B cell (primary cell): ENCODE measurements around the gene TCAIM. TPM values are rescaled to one million over a fixed set of nuclear protein-coding genes. Genes with fewer than 3 reads are reported as not detected.

ENCODE experiments used
- ATAC-seq: fragments of 200-7000 bp; cut with Tn5 transposase; one replicate; pipeline ENCODE4 v1.10.0; 2021; ENCODE audit warnings: low read depth, mild to moderate bottlenecking, moderate number of reproducible peaks, moderate library complexity
- CTCF ChIA-PET: fragments of 350-600 bp; sonication (Branson Sonifier 250); formaldehyde crosslinking; loops from one replicate; lab custom pipeline; 2021; ENCODE audit warnings: antibody characterized with exemption, inconsistent platforms; lab: Charles Lee
- POLR2A ChIA-PET: fragments of 350-600 bp; sonication (Branson Sonifier 250); formaldehyde crosslinking; loops from one replicate; lab custom pipeline; 2021; ENCODE audit warnings: antibody characterized with exemption; lab: Charles Lee
- DNase-seq: peaks from one replicate; pipeline ENCODE4 v3.0.0; 2013
- H2AFZ ChIP-seq: 2 replicates; pipeline ENCODE4 v1.6.1; 2012; ENCODE audit warnings: mild to moderate bottlenecking, low read depth, low read length; ENCODE audit not compliant: insufficient read depth, poor library complexity, severe bottlenecking
- H3K27ac ChIP-seq, 2 donors: 1 replicate in 1 of 2; 2 replicates in 1 of 2; pipeline ENCODE4 v1.5.1; 2012 to 2013; ENCODE audit warnings: low read length in 2 of 2, mild to moderate bottlenecking in 2 of 2, moderate library complexity in 1 of 2
- H3K27me3 ChIP-seq, 4 experiments: fragments of 200-600 bp in 1 of 4; sonication (generic) in 1 of 4; replicated peaks in 1 of 4; 1 replicate in 2 of 4; 2 replicates in 2 of 4; pipeline versions ENCODE4 v1.6.1 to v1.7.0; 2013 to 2016; ENCODE audit warnings: low read length in 3 of 4, mild to moderate bottlenecking in 2 of 4, mixed read lengths in 1 of 4, moderate library complexity in 1 of 4; ENCODE audit not compliant: insufficient read depth in 4 of 4, control insufficient read depth in 3 of 4; ENCODE audit errors: control extremely low read depth in 1 of 4
- H3K36me3 ChIP-seq, 2 experiments: replicated peaks in 1 of 2; 1 replicate in 1 of 2; 2 replicates in 1 of 2; pipeline versions ENCODE4 v1.6.1 to v1.7.1; 2013; ENCODE audit warnings: low read length in 1 of 2; ENCODE audit not compliant: insufficient read depth in 2 of 2, control insufficient read depth in 1 of 2; ENCODE audit errors: control extremely low read depth in 1 of 2, extremely low read depth in 1 of 2
- H3K4me1 ChIP-seq, 2 donors: fragments of 200-600 bp in 1 of 2; sonication (generic) in 1 of 2; 1 replicate in 1 of 2; 2 replicates in 1 of 2; pipeline versions ENCODE4 v1.5.1 to v1.6.1; 2013 to 2017; ENCODE audit warnings: low read length in 2 of 2; ENCODE audit not compliant: control insufficient read depth in 2 of 2, insufficient read depth in 2 of 2
- H3K4me2 ChIP-seq: replicated peaks from 2 replicates; pipeline ENCODE3; 2012; ENCODE audit warnings: mild to moderate bottlenecking, low read depth, low read length; ENCODE audit not compliant: poor library complexity, severe bottlenecking
- H3K4me3 ChIP-seq, 5 experiments: fragments of 200-600 bp in 1 of 5; sonication (generic) in 1 of 5; 1 replicate in 3 of 5; 2 replicates in 2 of 5; pipeline versions ENCODE4 v1.5.1 to v1.7.0; 2011 to 2016; ENCODE audit warnings: low read length in 4 of 5, mild to moderate bottlenecking in 4 of 5, low read depth in 2 of 5, control low read depth in 1 of 5, moderate library complexity in 1 of 5; ENCODE audit not compliant: insufficient read depth in 1 of 5; ENCODE audit errors: control extremely low read depth in 1 of 5, extremely low read depth in 1 of 5
- H3K79me2 ChIP-seq: fragments of 200-600 bp; sonication (generic); one replicate; pipeline ENCODE4 v1.6.0; 2016; ENCODE audit warnings: low read length; ENCODE audit not compliant: control insufficient read depth, insufficient read depth
- H3K9ac ChIP-seq: fragments of 200-600 bp; sonication (generic); 2 replicates; pipeline ENCODE4 v1.6.1; 2017; ENCODE audit warnings: mild to moderate bottlenecking, low read length, moderate library complexity
- H3K9me3 ChIP-seq, 3 donors: one replicate each; pipeline versions ENCODE4 v1.6.1 to v1.7.1; 2013; ENCODE audit warnings: low read length in 2 of 3; ENCODE audit not compliant: control insufficient read depth in 2 of 3, insufficient read depth in 1 of 3; ENCODE audit errors: control extremely low read depth in 1 of 3
- H4K20me1 ChIP-seq: 2 replicates; pipeline ENCODE4 v1.6.0; 2012; ENCODE audit warnings: mild to moderate bottlenecking, low read length; ENCODE audit not compliant: insufficient read depth, control insufficient read depth, poor library complexity, severe bottlenecking
- H3K27ac Mint-ChIP-seq: one replicate; pipeline ENCODE4 v1.8.0; 2021; ENCODE audit warnings: mixed read lengths
- H3K27me3 Mint-ChIP-seq: one replicate; pipeline ENCODE4 v1.8.0; 2021; ENCODE audit warnings: mixed read lengths
- H3K4me1 Mint-ChIP-seq: one replicate; pipeline ENCODE4 v1.8.0; 2021; ENCODE audit warnings: mixed read lengths
- H3K4me3 Mint-ChIP-seq: one replicate; pipeline ENCODE4 v1.8.0; 2021; ENCODE audit warnings: mixed read lengths
- H3K9me3 Mint-ChIP-seq: one replicate; pipeline ENCODE4 v1.8.0; 2022; ENCODE audit warnings: mixed read lengths; ENCODE audit not compliant: insufficient read depth
- EZH2 ChIP-seq: IDR thresholded peaks from 2 replicates; pipeline ENCODE4 v1.6.1; 2012; ENCODE audit warnings: borderline replicate concordance, low read depth, mild to moderate bottlenecking, moderate library complexity, low read length; ENCODE audit not compliant: insufficient read depth, poor library complexity, severe bottlenecking
- WGBS: methylation state at CpG from one replicate; pipeline ENCODE4 v1.1.5; 2013; ENCODE audit warnings: missing lambda C conversion rate; ENCODE audit not compliant: insufficient coverage; 5-methylcytosine and 5-hydroxymethylcytosine counted together
- intact Hi-C: fragments of 100-400 bp; cut with micrococcal nuclease; formaldehyde crosslinking; loops from one replicate; pipeline ENCODE4 v1.10.0; 2022
- polyA plus RNA-seq: library from polyadenylated mRNA; depleted of rRNA; stranded (reverse); fragments of >200 nt; gene quantifications from 2 replicates; pipeline ENCODE4 v1.2.3, GENCODE V29; 2012
- total RNA-seq, 2 donors: library from RNA; stranded (reverse); fragments of 120-200 nt in 1 of 2; gene quantifications; 1 replicate in 1 of 2; 2 replicates in 1 of 2; pipeline versions ENCODE4 v1.2.3 to v1.2.4, GENCODE V29; 2013 to 2022
- TF ChIP-seq, protein P1 (sequence below): fragments of 200-600 bp; IDR thresholded peaks from one replicate; pipeline ENCODE4 v1.8.0; 2022; ENCODE audit warnings: antibody characterized with exemption, mild to moderate bottlenecking

TCAIM gene
- total and polyA plus RNA-seq, 2 donors (not counting 1 experiment from before 2014, with no cell fraction given): 4.3 to 15.8 TPM

DNA sequence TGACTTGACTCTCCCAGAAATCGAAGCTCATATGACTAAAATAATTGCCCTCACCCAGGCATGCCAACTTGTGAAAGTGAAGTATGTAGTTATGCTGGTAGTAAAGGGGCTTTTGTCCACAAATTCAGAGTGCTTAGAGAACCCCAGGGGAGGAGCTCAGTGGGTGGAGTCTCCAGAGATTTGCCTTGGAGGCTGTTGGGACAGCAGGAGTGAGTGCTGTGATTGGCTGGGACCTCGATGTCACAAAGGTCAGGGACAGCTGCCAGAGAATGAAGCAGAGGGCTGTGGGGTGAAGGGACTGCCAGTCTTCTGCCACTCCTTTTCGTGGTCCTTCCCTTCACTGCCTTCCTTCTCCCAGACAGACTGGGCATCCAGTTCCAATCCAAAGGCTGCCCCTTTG lies 89.1 kb downstream of the TCAIM start:
- Mint-ChIP-seq H3K9me3 (no peaks in the 10 kb centered on the region), H3K4me3 (no peak overlapping the region), H3K4me1 (no peaks in the 10 kb centered on the region), H3K27me3 (peaks cover 6% of the 10 kb centered on the region), H3K27ac (no peak overlapping the region)
- intact Hi-C loops: no loop called here
- 86% methylated on average over 2 of the region's 3 CpGs for WGBS
- Histone ChIP-seq H3K9me3 (no peaks in the 10 kb centered on the region), H2AFZ (no peak overlapping the region), H3K36me3 (no peaks in the 10 kb centered on the region), H3K27me3 (no peaks in the 10 kb centered on the region), H3K9ac (no peak overlapping the region), H3K27ac (no peak overlapping the region), H3K4me3 (no peak overlapping the region), H4K20me1 (no peaks in the 10 kb centered on the region), H3K4me2 (no peak overlapping the region), H3K79me2 (no peaks in the 10 kb centered on the region), H3K4me1 (no peaks in the 10 kb centered on the region)
- ATAC-seq (no peak), DNase-seq (no peak)
- CTCF ChIA-PET: no interaction called here
- POLR2A ChIA-PET: no interaction called here
- TF ChIP-seq, protein P1, sequence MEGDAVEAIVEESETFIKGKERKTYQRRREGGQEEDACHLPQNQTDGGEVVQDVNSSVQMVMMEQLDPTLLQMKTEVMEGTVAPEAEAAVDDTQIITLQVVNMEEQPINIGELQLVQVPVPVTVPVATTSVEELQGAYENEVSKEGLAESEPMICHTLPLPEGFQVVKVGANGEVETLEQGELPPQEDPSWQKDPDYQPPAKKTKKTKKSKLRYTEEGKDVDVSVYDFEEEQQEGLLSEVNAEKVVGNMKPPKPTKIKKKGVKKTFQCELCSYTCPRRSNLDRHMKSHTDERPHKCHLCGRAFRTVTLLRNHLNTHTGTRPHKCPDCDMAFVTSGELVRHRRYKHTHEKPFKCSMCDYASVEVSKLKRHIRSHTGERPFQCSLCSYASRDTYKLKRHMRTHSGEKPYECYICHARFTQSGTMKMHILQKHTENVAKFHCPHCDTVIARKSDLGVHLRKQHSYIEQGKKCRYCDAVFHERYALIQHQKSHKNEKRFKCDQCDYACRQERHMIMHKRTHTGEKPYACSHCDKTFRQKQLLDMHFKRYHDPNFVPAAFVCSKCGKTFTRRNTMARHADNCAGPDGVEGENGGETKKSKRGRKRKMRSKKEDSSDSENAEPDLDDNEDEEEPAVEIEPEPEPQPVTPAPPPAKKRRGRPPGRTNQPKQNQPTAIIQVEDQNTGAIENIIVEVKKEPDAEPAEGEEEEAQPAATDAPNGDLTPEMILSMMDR: no peak
- TF ChIP-seq EZH2: no peak

DNA sequence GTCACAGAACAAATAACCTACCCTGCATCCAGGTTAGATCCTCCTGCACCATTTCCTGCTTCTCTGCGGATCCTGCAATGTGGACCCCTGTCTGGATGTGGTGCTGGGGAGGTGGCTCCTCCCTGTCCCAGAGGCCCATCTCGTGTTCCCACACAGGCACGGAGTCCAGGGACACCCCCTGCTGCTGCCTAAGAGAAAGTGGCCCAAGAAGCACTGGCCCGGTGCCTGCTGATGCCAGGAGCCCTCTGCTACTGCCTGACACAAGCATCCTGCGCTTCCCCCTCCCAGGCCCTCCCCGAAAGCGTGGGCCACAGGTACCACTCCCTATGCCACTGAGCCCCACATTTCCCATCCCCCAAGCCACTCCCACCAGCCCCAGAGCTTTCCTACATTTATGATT lies 90.3 kb downstream of the TCAIM start:
- Mint-ChIP-seq H3K27me3 (peaks cover 6% of the 10 kb centered on the region), H3K9me3 (no peaks in the 10 kb centered on the region), H3K27ac (no peak overlapping the region), H3K4me3 (no peak overlapping the region), H3K4me1 (no peaks in the 10 kb centered on the region)
- Histone ChIP-seq H2AFZ (no peak overlapping the region), H3K9ac (no peak overlapping the region), H3K4me3 (no peak overlapping the region), H3K79me2 (no peaks in the 10 kb centered on the region), H3K4me1 (no peaks in the 10 kb centered on the region), H3K27me3 (no peaks in the 10 kb centered on the region), H3K27ac (no peak overlapping the region), H3K9me3 (no peaks in the 10 kb centered on the region), H3K36me3 (no peaks in the 10 kb centered on the region), H3K4me2 (no peak overlapping the region), H4K20me1 (no peaks in the 10 kb centered on the region)
- no peak for DNase-seq
- TF ChIP-seq EZH2: no peak
- TF ChIP-seq, protein P1: no peak
- ChIA-PET POLR2A (no interaction called here), CTCF (no interaction called here)
- intact Hi-C loops: no loop called here
- ATAC-seq: no peak
- WGBS: 91% methylated on average over 7 of the region's 7 CpGs
